Natural killer cell treated with Interleukin-12 subunit alpha and Interleukin-12 subunit beta and Interleukin-15 and Interleukin-18, amount 100 ng/mL, for 72 hours (primary cell): Measurements from ENCODE around the gene ZNF22. TPM values are rescaled to one million over a fixed set of nuclear protein-coding genes. Genes with fewer than 3 reads are reported as not detected.
A peak's percentile ranks its signal among the peaks of the same experiment; 100 is the strongest.

Experiments
- ATAC-seq, 2 donors: fragments of 150-1000 bp; cut with Tn5 transposase in 1 of 2; sonication (Bioruptor Pico), chemical (Tn5 transposase) in 1 of 2; 2 replicates each; pipeline ENCODE4 v1.10.0; 2021
- DNase-seq: peaks from one replicate; pipeline ENCODE4 v3.0.0; 2022; ENCODE audit warnings: low spot score
- H3K27ac Mint-ChIP-seq, 2 donors: 1 replicate in 1 of 2; 2 replicates in 1 of 2; pipeline ENCODE4 v1.8.0; 2022; ENCODE audit warnings: mixed read lengths in 2 of 2, mild to moderate bottlenecking in 1 of 2, moderate library complexity in 1 of 2
- H3K27me3 Mint-ChIP-seq, 2 donors: 1 replicate in 1 of 2; 2 replicates in 1 of 2; pipeline ENCODE4 v1.8.0; 2022; ENCODE audit warnings: mixed read lengths in 2 of 2
- H3K36me3 Mint-ChIP-seq: one replicate; pipeline ENCODE4 v1.8.0; 2022; ENCODE audit warnings: mixed read lengths
- H3K4me1 Mint-ChIP-seq, 2 donors: 1 replicate in 1 of 2; 2 replicates in 1 of 2; pipeline ENCODE4 v1.8.0; 2022; ENCODE audit warnings: low read depth in 2 of 2, mixed read lengths in 2 of 2, mild to moderate bottlenecking in 1 of 2
- H3K4me3 Mint-ChIP-seq: one replicate; pipeline ENCODE4 v1.8.0; 2022; ENCODE audit warnings: mixed read lengths
- H3K9me3 Mint-ChIP-seq: 2 replicates; pipeline ENCODE4 v1.8.0; 2022; ENCODE audit warnings: mixed read lengths
- total RNA-seq, 2 donors: library from RNA; stranded (reverse); gene quantifications; one replicate each; pipeline ENCODE4 v1.2.3, GENCODE V29; 2022

ZNF22 gene
- total RNA-seq, 2 donors from 2014 or later, result 22.7 to 29.0 TPM

GRCh38 chr10:44977287-44978212 is 23.2 kb upstream of the ZNF22 start:
- H3K4me1 Mint-ChIP-seq, result peaks cover 10 to 26% of the 10 kb centered on the region in 2 donors
- ATAC-seq (no peak), DNase-seq (no peak)
- H3K4me3 Mint-ChIP-seq, result no peak overlapping the region
- no peaks in the 10 kb centered on the region for H3K9me3 Mint-ChIP-seq
- no peaks in the 10 kb centered on the region for H3K36me3 Mint-ChIP-seq
- no peak overlapping the region for H3K27ac Mint-ChIP-seq
- H3K27me3 Mint-ChIP-seq, result no peaks in the 10 kb centered on the region

- DNase-seq (no peak), ATAC-seq (no peak)
- no peak overlapping the region for H3K4me3 Mint-ChIP-seq
- H3K27ac Mint-ChIP-seq, result no peak overlapping the region
- H3K4me1 Mint-ChIP-seq, result peaks cover 10 to 19% of the 10 kb centered on the region in 2 donors
- H3K27me3 Mint-ChIP-seq, result no peaks in the 10 kb centered on the region
- H3K36me3 Mint-ChIP-seq, result no peaks in the 10 kb centered on the region
- no peaks in the 10 kb centered on the region for H3K9me3 Mint-ChIP-seq
Measured at GRCh38 chr10:44978213-44978569, 22.5 kb upstream of the ZNF22 start.

- H3K4me1 Mint-ChIP-seq, result peaks cover 5 to 14% of the 10 kb centered on the region in 2 donors
- H3K4me3 Mint-ChIP-seq, result no peak within 1 kb of the TSS
- H3K9me3 Mint-ChIP-seq, result no peaks in the 10 kb centered on the region
- H3K27ac Mint-ChIP-seq, result no peak within 1 kb of the TSS
- no peak for ATAC-seq
- no peaks in the 10 kb centered on the region for H3K36me3 Mint-ChIP-seq
- no peak for DNase-seq
- H3K27me3 Mint-ChIP-seq, result no peaks in the 10 kb centered on the region
Measured at GRCh38 chr10:44978570-44979280, 22.0 kb upstream of the ZNF22 start, which contains the start of gene DEPP1. Gene DEPP1, minus strand, starts transcription at chr10:44978809. Its CDS starts 779 bp downstream, at chr10:44978030.

GRCh38 chr10:44979281-44980191 is 21.2 kb upstream of the ZNF22 start:
- no peaks in the 10 kb centered on the region for H3K9me3 Mint-ChIP-seq
- H3K27me3 Mint-ChIP-seq, result no peaks in the 10 kb centered on the region
- no peak for ATAC-seq
- peaks cover 0 to 12% of the 10 kb centered on the region in 2 donors for H3K4me1 Mint-ChIP-seq
- no peak overlapping the region for H3K4me3 Mint-ChIP-seq
- no peaks in the 10 kb centered on the region for H3K36me3 Mint-ChIP-seq
- no peak overlapping the region for H3K27ac Mint-ChIP-seq
- no peak for DNase-seq

- ATAC-seq (no peak), DNase-seq (no peak)
- H3K4me1 Mint-ChIP-seq, result peaks cover 0 to 12% of the 10 kb centered on the region in 2 donors
- H3K27ac Mint-ChIP-seq, result peak overlapping the region in 1 of 2 donors; percentile 60
- H3K9me3 Mint-ChIP-seq, result no peaks in the 10 kb centered on the region
- H3K36me3 Mint-ChIP-seq, result no peaks in the 10 kb centered on the region
- no peaks in the 10 kb centered on the region for H3K27me3 Mint-ChIP-seq
- no peak overlapping the region for H3K4me3 Mint-ChIP-seq
Measured at GRCh38 chr10:44980309-44981171, 20.2 kb upstream of the ZNF22 start.

GRCh38 chr10:44981172-44982113 is 19.3 kb upstream of the ZNF22 start:
- no peak for ATAC-seq
- Mint-ChIP-seq H3K4me1 (peaks cover 0 to 8% of the 10 kb centered on the region in 2 donors), H3K4me3 (no peak overlapping the region), H3K9me3 (no peaks in the 10 kb centered on the region), H3K27ac (peak overlapping the region in 1 of 2 donors; percentile 60), H3K36me3 (no peaks in the 10 kb centered on the region), H3K27me3 (no peaks in the 10 kb centered on the region)
- DNase-seq, result no peak

GRCh38 chr10:44982114-44982460 is 18.6 kb upstream of the ZNF22 start:
- no peak overlapping the region for H3K4me3 Mint-ChIP-seq
- ATAC-seq (peak in 1 of 2 donors; percentile 29), DNase-seq (no peak)
- no peaks in the 10 kb centered on the region for H3K27me3 Mint-ChIP-seq
- H3K9me3 Mint-ChIP-seq, result no peaks in the 10 kb centered on the region
- no peaks in the 10 kb centered on the region for H3K36me3 Mint-ChIP-seq
- H3K27ac Mint-ChIP-seq, result no peak overlapping the region
- peaks cover 0 to 8% of the 10 kb centered on the region in 2 donors for H3K4me1 Mint-ChIP-seq

GRCh38 chr10:44982496-44982895 is 18.2 kb upstream of the ZNF22 start:
- ATAC-seq (no peak), DNase-seq (no peak)
- H3K4me3 Mint-ChIP-seq, result no peak overlapping the region
- H3K36me3 Mint-ChIP-seq, result no peaks in the 10 kb centered on the region
- H3K4me1 Mint-ChIP-seq, result peaks cover 0 to 8% of the 10 kb centered on the region in 2 donors
- no peak overlapping the region for H3K27ac Mint-ChIP-seq
- H3K27me3 Mint-ChIP-seq, result no peaks in the 10 kb centered on the region
- H3K9me3 Mint-ChIP-seq, result no peaks in the 10 kb centered on the region

GRCh38 chr10:44983066-44983894 is 17.4 kb upstream of the ZNF22 start:
- ATAC-seq, result peak in 1 of 2 donors; percentile 21
- peaks cover 0 to 8% of the 10 kb centered on the region in 2 donors for H3K4me1 Mint-ChIP-seq
- no peak overlapping the region for H3K27ac Mint-ChIP-seq
- H3K4me3 Mint-ChIP-seq, result no peak overlapping the region
- H3K27me3 Mint-ChIP-seq, result no peaks in the 10 kb centered on the region
- DNase-seq, result no peak
- no peaks in the 10 kb centered on the region for H3K9me3 Mint-ChIP-seq
- H3K36me3 Mint-ChIP-seq, result no peaks in the 10 kb centered on the region

GRCh38 chr10:44983895-44984278 is 16.8 kb upstream of the ZNF22 start:
- Mint-ChIP-seq H3K4me3 (no peak overlapping the region), H3K36me3 (no peaks in the 10 kb centered on the region), H3K27ac (no peak overlapping the region), H3K9me3 (no peaks in the 10 kb centered on the region), H3K4me1 (peaks cover 0 to 8% of the 10 kb centered on the region in 2 donors), H3K27me3 (no peaks in the 10 kb centered on the region)
- DNase-seq (no peak), ATAC-seq (no peak)

GRCh38 chr10:44984671-44985101 is 16.0 kb upstream of the ZNF22 start:
- no peak overlapping the region for H3K4me3 Mint-ChIP-seq
- H3K4me1 Mint-ChIP-seq, result peaks cover 0 to 8% of the 10 kb centered on the region in 2 donors
- no peak for ATAC-seq
- no peaks in the 10 kb centered on the region for H3K36me3 Mint-ChIP-seq
- no peak for DNase-seq
- no peaks in the 10 kb centered on the region for H3K27me3 Mint-ChIP-seq
- no peaks in the 10 kb centered on the region for H3K9me3 Mint-ChIP-seq
- H3K27ac Mint-ChIP-seq, result no peak overlapping the region
